ENCODE results near the gene DOK6. TPM values are rescaled to one million over a fixed set of nuclear protein-coding genes. Genes with fewer than 3 reads are reported as not detected.

Gene DOK6
- total RNA-seq, 2 experiments from 2014 or later: not detected

DNA sequence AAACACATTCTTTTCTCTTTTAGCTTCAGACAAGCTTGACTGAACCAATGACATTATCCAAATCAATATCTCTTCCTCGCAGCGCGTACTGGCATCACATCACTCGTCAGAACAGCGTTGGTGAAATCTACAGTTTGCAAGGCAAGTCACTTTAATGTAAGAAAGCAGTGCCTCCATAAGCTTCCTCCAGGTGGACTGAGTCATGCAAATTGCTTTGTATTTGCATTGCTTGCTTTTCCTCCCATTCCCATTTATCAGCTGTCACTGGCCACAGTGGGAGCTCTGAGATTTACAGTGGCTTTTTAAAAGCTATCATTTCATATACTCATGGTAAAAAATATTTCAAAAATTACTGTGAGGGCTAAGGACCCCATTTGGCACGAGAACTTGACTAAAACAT, 357.0 kb downstream of the DOK6 start:
- H3K4me3 Mint-ChIP-seq: no peak overlapping the region
- ChIA-PET CTCF (interaction anchor here (0.6 to 1.5 kb wide), 2 partner anchors 25 to 112 kb away, joined by 3 read pairs; no protein-coding TSS in a partner anchor), POLR2A (no interaction called here)
- DNase-seq (no peak), ATAC-seq (no peak)
- peaks cover 10% of the 10 kb centered on the region for H3K36me3 Mint-ChIP-seq (ENCODE audit: low read depth)
- peaks cover 16% of the 10 kb centered on the region for H3K9me3 Mint-ChIP-seq (ENCODE audit: low read depth)
- peaks cover 27% of the 10 kb centered on the region for H3K4me1 Mint-ChIP-seq
- intact Hi-C loops (cut with DNase I, micrococcal nuclease): no loop called here
- H3K27me3 Mint-ChIP-seq: no peaks in the 10 kb centered on the region
- H3K27ac Mint-ChIP-seq: no peak overlapping the region

DNA sequence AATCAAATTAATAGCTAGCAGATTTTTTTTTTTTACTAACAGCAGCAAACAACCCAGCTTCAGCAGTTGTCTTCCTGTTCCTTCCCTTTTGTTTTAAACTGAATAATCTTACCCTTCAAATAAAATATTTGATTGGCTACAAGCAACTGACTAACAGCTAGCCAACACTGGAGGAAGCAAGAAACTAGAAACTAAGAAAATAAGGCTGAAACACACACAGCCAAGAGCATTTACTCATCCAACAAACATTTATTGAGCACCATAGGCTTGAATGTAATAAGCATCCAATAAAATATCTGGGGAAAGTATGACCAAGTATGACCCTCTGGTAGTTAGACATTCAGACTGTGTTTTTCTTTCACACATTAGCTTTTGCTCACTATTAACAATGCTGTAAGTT, 357.8 kb downstream of the DOK6 start:
- intact Hi-C loops (cut with DNase I, micrococcal nuclease): no loop called here
- ATAC-seq: no peak

DNA sequence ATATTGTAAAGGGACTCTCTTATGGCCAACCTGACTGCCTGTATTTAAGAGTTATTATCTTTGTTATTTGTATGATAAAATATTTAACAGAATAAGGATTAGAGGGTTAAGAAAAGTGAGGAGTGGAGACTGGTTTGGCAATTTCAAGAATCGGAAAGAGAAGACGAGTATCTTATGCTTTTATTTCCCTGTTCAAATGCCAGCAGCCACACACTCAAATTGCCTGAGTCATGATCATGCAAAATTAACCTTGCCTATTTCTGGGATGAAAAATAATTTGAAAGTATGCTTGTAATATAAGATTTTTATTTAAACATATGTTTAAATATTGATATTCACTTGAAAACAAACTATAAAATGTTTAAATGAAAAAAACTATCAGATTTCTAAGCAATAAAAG, 358.4 kb downstream of the DOK6 start:
- Mint-ChIP-seq H3K27ac (no peak overlapping the region), H3K36me3 (ENCODE audit: low read depth) (peaks cover 10% of the 10 kb centered on the region), H3K4me3 (no peak overlapping the region), H3K9me3 (ENCODE audit: low read depth) (peaks cover 16% of the 10 kb centered on the region), H3K27me3 (no peaks in the 10 kb centered on the region), H3K4me1 (peaks cover 27% of the 10 kb centered on the region)
- DNase-seq (no peak), ATAC-seq (no peak)
- ChIA-PET CTCF (no interaction called here), POLR2A (no interaction called here)
- intact Hi-C loops (cut with DNase I, micrococcal nuclease): no loop called here

More for the DNA sequence above, 357.8 kb downstream of the DOK6 start:
- Mint-ChIP-seq H3K27ac (no peak overlapping the region), H3K9me3 (ENCODE audit: low read depth) (peaks cover 16% of the 10 kb centered on the region), H3K4me1 (peaks cover 27% of the 10 kb centered on the region), H3K4me3 (no peak overlapping the region), H3K27me3 (no peaks in the 10 kb centered on the region), H3K36me3 (ENCODE audit: low read depth) (peaks cover 10% of the 10 kb centered on the region)
- no peak for DNase-seq
- ChIA-PET CTCF (interaction anchor here (1.5 kb wide), 1 partner anchor 24 kb away, joined by 3 read pairs; no protein-coding TSS in a partner anchor), POLR2A (no interaction called here)

DNA sequence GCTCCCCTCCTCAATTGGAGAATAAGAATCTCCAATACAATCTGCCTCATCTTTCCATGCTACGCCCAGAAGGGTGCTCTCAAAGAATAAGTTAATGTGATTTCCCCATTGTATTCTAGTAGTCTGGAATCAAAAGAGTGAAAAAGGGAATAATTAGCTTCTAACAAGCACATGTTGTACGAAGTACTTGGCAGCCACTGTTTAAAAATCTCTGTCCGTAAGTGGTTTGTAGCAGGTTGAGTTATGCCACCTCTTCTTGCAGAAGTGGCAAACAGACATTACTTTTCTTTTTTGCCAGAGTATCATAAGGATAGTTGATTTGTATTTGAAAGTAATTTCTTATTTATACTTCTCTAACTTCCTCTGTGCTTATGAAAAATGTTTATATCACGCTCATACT, 362.3 kb downstream of the DOK6 start:
- Mint-ChIP-seq H3K36me3 (ENCODE audit: low read depth) (peaks cover 4% of the 10 kb centered on the region), H3K4me1 (peaks cover 4% of the 10 kb centered on the region), H3K9me3 (ENCODE audit: low read depth) (no peaks in the 10 kb centered on the region), H3K27ac (no peak overlapping the region), H3K4me3 (no peak overlapping the region), H3K27me3 (no peaks in the 10 kb centered on the region)
- DNase-seq (no peak), ATAC-seq (no peak)
- ChIA-PET CTCF (no interaction called here), POLR2A (no interaction called here)
- intact Hi-C loops (cut with DNase I, micrococcal nuclease): no loop called here

DNA sequence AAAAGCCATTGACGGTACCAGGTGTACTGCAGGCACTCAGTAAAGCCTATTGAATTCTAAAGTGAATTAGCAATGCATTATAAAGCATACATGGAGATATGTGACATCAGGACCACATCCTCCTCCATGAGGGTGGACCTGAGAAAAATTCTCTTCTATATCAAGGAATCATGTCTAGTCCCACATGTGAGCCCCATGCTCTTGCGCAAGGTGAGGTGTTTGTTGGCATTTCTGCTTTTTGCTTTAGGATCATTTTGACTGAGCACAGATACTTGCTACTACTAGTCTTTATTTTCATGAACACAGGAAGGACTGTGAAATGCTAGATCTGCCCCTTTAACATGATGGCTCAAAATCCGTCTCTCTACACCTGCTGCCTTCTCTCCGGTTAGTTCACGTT, 363.1 kb downstream of the DOK6 start:
- no peak for DNase-seq
- no peak overlapping the region for H3K27ac Mint-ChIP-seq
- ATAC-seq: no peak
- CTCF ChIA-PET: no interaction called here
- POLR2A ChIA-PET: no interaction called here
- peaks cover 4% of the 10 kb centered on the region for H3K36me3 Mint-ChIP-seq (ENCODE audit: low read depth)
- H3K4me3 Mint-ChIP-seq: no peak overlapping the region
- intact Hi-C loops (cut with DNase I, micrococcal nuclease): no loop called here
- no peaks in the 10 kb centered on the region for H3K4me1 Mint-ChIP-seq
- H3K27me3 Mint-ChIP-seq: no peaks in the 10 kb centered on the region
- no peaks in the 10 kb centered on the region for H3K9me3 Mint-ChIP-seq (ENCODE audit: low read depth)

DNA sequence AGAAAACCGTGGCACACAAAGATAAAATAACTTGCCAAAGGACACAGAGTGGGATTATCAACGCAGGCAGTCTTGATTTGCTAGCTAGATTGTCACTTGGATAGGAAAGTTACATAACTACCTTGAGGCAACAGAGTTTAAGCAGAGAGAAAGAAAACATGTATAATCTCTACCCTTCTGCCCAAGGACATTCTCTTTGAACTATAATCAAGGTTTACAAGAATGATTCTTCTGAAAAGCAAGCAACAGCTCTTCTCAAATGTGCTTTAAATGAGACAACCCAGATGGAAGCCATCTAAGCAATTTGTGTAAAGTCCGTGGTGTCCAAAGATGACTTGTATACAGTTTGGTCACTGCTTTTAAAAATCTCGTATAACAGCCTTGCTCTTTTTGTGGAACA, 369.6 kb downstream of the DOK6 start:
- Mint-ChIP-seq H3K4me3 (no peak overlapping the region), H3K36me3 (ENCODE audit: low read depth) (peaks cover 7% of the 10 kb centered on the region), H3K27ac (no peak overlapping the region), H3K9me3 (ENCODE audit: low read depth) (peaks cover 9% of the 10 kb centered on the region), H3K27me3 (no peaks in the 10 kb centered on the region), H3K4me1 (peaks cover 11% of the 10 kb centered on the region)
- CTCF ChIA-PET: no interaction called here
- intact Hi-C loops (cut with DNase I, micrococcal nuclease): no loop called here
- ATAC-seq: no peak
- DNase-seq: no peak
- POLR2A ChIA-PET: no interaction called here

DNA sequence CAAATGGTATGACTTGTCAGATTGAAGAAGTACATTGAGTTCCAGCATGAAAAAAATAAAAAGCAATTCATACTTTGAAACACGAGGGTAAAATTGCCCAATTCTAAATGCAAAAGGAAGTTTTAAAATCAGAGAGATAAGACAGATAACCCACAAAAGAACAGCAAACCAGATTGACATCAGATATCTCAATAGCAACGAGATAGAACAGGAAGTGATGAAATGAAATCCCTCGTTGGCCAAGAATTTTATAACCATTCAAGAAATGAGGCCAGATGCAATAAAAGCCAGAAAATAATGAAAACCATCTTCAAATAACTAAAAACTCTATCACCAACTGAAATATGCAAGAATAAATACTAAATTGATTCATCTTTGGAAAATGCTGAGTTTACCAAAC, 374.1 kb downstream of the DOK6 start:
- ATAC-seq: no peak
- intact Hi-C loops (cut with DNase I, micrococcal nuclease): no loop called here
- Mint-ChIP-seq H3K27ac (no peak overlapping the region), H3K9me3 (ENCODE audit: low read depth) (peaks cover 10% of the 10 kb centered on the region), H3K4me1 (peaks cover 11% of the 10 kb centered on the region), H3K4me3 (no peak overlapping the region), H3K27me3 (no peaks in the 10 kb centered on the region), H3K36me3 (ENCODE audit: low read depth) (peaks cover 7% of the 10 kb centered on the region)
- POLR2A ChIA-PET: no interaction called here
- CTCF ChIA-PET: no interaction called here
- DNase-seq: no peak

DNA sequence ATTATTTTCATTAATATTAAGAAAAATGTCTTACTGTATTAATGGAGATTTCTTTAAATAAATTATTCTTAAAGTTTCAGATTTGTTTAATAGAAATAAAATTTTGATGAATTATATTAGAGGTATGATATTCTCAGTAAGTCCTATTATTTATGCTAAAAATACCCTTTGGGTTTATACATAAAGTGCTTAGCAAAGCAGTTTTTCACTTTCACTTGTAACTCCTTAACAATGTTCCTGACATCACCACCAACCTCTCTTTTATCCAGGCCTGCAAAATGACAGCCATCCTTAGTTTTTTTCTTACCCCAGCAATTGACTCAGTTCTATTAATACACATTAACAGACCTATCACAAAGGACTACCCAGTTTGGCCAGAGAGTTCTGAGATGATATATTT, 376.6 kb downstream of the DOK6 start:
- CTCF ChIA-PET: no interaction called here
- Mint-ChIP-seq H3K27ac (no peak overlapping the region), H3K4me1 (peaks cover 11% of the 10 kb centered on the region), H3K36me3 (ENCODE audit: low read depth) (peaks cover 6% of the 10 kb centered on the region), H3K27me3 (no peaks in the 10 kb centered on the region), H3K4me3 (no peak overlapping the region), H3K9me3 (ENCODE audit: low read depth) (peaks cover 10% of the 10 kb centered on the region)
- intact Hi-C loops (cut with DNase I, micrococcal nuclease): no loop called here
- DNase-seq: no peak
- POLR2A ChIA-PET: no interaction called here
- no peak for ATAC-seq

DNA sequence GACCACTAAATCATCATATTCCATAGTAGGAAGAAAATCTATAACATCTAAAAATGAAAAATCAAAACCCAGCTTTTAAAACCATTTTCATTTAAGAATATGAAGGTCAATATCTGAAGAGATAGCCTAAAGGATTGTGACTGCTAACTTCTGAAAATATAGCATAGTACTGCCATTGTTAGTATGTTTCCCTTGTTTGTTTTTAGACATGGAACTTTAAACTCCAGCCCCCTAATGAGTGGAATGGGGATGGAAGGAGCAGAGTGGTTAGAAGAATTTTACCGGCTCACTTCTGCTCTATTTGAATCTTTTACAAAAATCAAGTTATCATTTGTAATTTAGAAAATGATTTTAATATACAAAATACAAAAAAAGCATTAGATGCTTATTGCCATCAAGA, 378.0 kb downstream of the DOK6 start:
- ATAC-seq (no peak), DNase-seq (no peak)
- peaks cover 7% of the 10 kb centered on the region for H3K9me3 Mint-ChIP-seq (ENCODE audit: low read depth)
- no peak overlapping the region for H3K4me3 Mint-ChIP-seq
- peaks cover 3% of the 10 kb centered on the region for H3K36me3 Mint-ChIP-seq (ENCODE audit: low read depth)
- ChIA-PET POLR2A (no interaction called here), CTCF (no interaction called here)
- no peaks in the 10 kb centered on the region for H3K27me3 Mint-ChIP-seq
- intact Hi-C loops (cut with DNase I, micrococcal nuclease): no loop called here
- peaks cover 11% of the 10 kb centered on the region for H3K4me1 Mint-ChIP-seq
- no peak overlapping the region for H3K27ac Mint-ChIP-seq

DNA sequence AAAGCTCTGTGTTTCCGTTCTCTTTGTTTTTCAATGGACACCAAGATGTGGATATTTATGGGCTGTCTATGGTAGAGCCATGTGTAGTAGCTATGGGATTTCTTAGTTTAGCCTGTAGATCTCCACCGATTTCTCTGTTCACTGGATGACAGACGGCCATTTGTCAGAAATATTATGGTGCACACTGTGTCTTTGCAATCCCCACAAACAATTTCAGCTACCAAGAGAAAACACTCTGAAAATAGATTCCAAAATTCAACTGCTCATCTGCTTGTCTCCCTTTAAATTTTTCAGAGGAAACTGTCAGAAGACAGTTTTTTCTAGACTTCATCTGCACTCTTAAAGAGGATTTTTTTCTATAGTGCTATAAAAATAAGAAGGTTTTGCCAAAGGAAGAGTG, 380.2 kb downstream of the DOK6 start:
- Mint-ChIP-seq H3K27ac (no peak overlapping the region), H3K27me3 (no peaks in the 10 kb centered on the region), H3K4me1 (no peaks in the 10 kb centered on the region), H3K36me3 (ENCODE audit: low read depth) (no peaks in the 10 kb centered on the region), H3K4me3 (no peak overlapping the region), H3K9me3 (ENCODE audit: low read depth) (no peaks in the 10 kb centered on the region)
- POLR2A ChIA-PET: no interaction called here
- ATAC-seq (no peak), DNase-seq (no peak)
- intact Hi-C loops (cut with DNase I, micrococcal nuclease): no loop called here
- CTCF ChIA-PET: no interaction called here

DNA sequence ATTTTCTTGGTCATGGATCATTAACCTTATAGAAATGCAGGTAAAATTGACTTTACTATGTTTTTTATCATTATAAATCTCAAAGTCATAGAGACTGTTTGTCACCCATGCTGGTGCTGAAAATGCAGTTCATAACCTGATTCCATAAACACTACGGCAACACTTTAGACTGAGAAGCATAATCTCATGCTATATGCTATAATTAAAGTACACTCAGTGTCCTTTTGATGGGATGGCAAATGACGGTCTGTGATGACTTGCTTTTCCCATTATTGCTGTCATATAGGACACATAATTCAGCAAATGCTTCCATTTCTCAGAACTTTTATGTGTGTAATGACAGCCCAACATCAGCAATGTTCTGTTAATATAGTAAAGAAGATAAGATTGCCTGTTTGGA, 384.1 kb downstream of the DOK6 start:
- ATAC-seq (no peak), DNase-seq (no peak)
- H3K27me3 Mint-ChIP-seq: no peaks in the 10 kb centered on the region
- H3K4me3 Mint-ChIP-seq: no peak overlapping the region
- intact Hi-C loops (cut with DNase I, micrococcal nuclease): no loop called here
- no peaks in the 10 kb centered on the region for H3K36me3 Mint-ChIP-seq (ENCODE audit: low read depth)
- peaks cover 6% of the 10 kb centered on the region for H3K4me1 Mint-ChIP-seq
- no peak overlapping the region for H3K27ac Mint-ChIP-seq
- ChIA-PET POLR2A (no interaction called here), CTCF (no interaction called here)
- no peaks in the 10 kb centered on the region for H3K9me3 Mint-ChIP-seq (ENCODE audit: low read depth)

DNA sequence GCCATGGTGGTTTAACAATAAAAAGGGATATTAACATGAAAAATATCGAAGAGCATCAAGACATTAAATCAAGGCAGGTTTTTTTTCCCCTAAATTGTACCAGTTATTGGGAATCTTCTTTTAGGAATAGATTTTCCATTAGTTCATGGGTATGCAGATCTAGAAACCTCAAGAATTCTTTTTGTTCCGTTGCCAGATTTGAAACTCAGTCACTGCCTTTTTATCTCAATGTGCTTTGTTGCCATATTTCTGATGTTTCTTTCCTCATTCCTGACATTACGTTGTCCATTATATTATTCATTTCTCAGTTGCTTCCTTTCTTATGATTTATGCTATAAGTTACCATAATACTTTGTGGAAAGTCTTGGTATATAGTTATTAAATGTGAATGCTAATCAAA, 384.8 kb downstream of the DOK6 start:
- CTCF ChIA-PET: no interaction called here
- intact Hi-C loops (cut with DNase I, micrococcal nuclease): no loop called here
- no peak overlapping the region for H3K27ac Mint-ChIP-seq
- DNase-seq (no peak), ATAC-seq (no peak)
- H3K9me3 Mint-ChIP-seq (ENCODE audit: low read depth): no peaks in the 10 kb centered on the region
- no peaks in the 10 kb centered on the region for H3K27me3 Mint-ChIP-seq
- H3K36me3 Mint-ChIP-seq (ENCODE audit: low read depth): no peaks in the 10 kb centered on the region
- no peak overlapping the region for H3K4me3 Mint-ChIP-seq
- H3K4me1 Mint-ChIP-seq: peaks cover 6% of the 10 kb centered on the region
- POLR2A ChIA-PET: no interaction called here

DNA sequence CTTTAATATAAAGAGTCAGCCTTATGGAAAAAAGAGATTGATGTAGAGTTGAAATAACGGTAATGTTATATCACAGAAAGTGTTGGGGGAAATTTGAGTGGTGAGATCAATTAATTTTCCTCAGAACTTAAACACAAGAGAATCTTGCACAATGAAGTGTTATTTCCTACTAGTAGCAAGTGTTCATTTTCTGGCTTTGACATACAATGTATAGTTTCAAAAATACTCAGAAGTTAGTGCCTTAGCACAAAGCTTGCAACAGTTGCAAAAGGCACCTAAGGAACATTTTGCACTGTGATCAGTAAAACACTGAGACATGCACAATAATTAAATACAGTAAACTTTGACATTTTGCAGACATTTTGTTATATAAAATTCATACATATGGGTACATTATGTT, 385.7 kb downstream of the DOK6 start:
- no peaks in the 10 kb centered on the region for H3K36me3 Mint-ChIP-seq (ENCODE audit: low read depth)
- ATAC-seq (no peak), DNase-seq (no peak)
- ChIA-PET CTCF (no interaction called here), POLR2A (no interaction called here)
- H3K27ac Mint-ChIP-seq: no peak overlapping the region
- peaks cover 6% of the 10 kb centered on the region for H3K4me1 Mint-ChIP-seq
- no peaks in the 10 kb centered on the region for H3K9me3 Mint-ChIP-seq (ENCODE audit: low read depth)
- H3K4me3 Mint-ChIP-seq: no peak overlapping the region
- no peaks in the 10 kb centered on the region for H3K27me3 Mint-ChIP-seq
- intact Hi-C loops (cut with DNase I, micrococcal nuclease): no loop called here

All from activated CD4-positive, alpha-beta T cell treated with anti-CD3 and anti-CD28 coated beads for 36 hours (primary cell).